IPS DF 4.7 (cell line): ENCODE results near the gene SENP1.

ENCODE experiments used
- DNase-seq: peaks from one replicate; pipeline ENCODE4 v3.0.0-alpha.2; 2013; ENCODE audit warnings: low spot score; ENCODE audit errors: extremely low read depth

The SENP1 gene

DNA sequence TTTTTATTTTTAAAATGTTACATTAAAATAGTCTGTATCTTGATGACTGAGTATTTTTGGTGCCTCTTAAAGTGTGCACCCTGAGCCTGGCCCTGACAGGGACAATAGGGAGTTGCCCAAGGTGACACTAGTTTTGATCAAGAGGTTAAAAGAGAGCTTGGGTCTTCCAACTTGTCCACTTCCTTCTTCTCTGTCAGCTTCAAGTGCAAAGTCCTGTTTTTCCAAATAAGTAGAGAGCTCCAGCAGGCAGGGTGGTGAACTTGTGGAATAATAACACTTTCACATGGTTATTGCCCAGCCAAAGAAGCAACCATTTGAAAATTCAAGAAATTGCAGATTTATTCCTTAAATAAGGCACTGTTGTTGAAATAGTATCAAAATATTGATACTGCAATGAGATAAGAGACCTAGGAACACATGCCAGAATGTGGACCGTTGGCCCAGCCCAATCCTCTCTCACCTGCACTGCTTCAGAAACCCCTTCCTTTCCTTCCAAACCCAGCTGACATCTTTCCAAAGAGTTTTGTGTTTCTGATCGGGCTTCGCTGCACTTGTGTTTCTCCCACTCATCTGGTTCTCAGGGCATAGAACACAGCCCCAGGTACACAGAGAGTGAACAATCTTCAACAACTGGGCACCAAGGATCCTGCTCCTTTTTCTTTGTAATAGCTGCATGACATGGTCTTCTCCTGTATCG lies 87.8 kb downstream of the SENP1 start:
- DNase-seq = no peak

DNA sequence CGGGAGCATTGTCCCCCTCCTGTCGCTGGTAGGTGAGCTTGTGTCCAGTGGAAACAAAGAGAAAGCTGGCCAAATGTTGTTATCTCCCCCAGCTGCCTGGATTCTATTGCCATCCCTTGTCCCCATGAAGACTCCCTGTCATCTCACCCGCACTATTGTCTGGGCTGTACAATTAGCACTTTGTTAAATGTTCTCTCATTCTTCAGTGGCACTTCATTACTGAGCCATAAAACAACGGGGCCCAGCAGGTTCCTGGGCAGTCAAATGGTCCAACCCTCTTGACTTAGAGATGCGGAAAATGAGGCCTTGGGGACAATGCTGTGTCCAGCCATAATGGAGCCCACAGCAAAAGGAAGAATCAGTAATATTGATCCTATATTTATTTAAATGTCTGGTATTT lies 88.4 kb downstream of the SENP1 start:
- no peak for DNase-seq

DNA sequence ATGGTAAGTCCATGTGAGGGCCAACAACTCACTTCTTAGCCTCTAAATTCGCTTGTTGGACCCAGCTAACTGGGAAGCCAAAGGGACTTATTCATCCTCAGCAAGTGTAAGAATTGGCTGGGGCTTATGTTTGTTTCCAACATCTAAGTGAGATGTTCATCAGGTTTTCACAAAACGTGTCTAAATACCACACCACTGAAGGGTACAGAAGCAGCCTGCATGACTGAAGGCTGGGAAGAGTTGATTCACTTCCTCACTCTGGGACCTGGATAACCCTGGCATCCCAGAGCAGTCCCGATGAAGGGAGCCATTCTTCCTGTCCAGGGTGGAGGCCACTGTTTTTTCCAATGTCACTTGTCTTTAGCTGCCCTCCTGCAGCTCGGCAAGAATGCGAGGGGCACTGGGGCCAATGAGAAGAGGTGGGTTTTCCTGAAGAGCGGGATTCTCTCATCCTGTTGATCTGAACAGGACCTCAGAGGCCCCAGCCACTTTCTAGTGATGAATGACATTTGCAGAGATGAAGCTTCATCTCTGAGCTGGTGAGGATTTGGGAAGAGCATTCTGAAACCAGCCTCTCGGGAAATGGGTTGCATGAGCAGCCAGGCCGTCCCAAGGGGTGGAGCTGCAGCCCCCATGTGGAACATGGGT lies 89.4 kb downstream of the SENP1 start:
- DNase-seq = no peak

DNA sequence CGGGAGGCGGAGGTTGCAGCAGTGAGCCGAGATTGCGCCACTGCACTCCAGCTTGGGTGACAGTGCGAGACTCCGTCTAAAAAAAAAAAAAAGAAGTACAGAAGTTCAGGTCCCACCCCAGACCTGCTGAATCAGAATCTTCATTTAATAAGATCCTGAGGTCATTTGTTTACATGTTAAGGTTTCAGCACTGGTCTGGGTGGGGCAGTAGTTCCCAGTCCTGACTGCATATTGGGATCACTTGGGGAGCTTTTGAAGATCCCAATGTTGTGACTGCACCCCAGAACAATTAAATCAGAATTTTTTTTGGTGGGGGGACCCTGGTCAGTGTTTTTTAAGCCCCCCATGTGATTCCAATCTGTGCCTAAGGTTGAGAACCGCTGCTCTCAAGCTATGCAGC lies 89.9 kb downstream of the SENP1 start:
- DNase-seq = no peak

DNA sequence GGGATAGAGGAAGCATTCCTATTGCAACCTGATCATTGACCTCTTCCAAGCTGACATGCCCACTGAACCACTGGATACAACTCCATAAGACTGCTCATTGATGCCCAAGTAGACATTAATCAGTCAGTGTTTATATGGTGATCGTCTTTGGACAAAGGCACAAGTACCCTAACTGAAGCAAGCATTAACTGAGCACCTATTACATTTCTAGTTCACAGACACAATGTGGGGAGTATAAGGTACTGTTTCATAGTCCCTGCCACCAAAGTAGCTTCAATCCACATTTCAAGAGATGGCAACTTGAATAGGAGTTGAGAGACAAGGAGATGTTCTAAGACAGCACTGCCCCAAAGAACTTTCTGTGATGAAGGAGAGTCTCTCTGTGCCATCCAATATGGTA lies 90.8 kb downstream of the SENP1 start:
- no peak for DNase-seq

DNA sequence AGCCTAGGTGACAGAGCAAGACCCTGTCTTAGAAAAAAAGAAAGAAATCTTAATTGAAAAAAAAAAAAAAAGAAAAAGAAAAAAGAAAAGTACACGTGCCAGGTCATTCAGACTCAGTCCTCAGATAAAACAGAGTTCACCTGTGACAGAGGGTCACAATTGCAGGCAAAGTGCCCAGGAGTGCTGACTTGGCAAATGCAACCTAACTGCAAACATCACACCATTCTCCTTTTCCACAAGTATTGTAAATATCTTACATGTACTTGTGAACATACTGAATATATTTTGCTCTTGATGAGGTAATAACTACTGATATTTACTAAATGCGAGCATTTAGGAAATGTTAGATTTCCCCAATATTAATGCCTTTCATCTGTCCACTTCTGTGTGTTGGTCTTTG lies 92.6 kb downstream of the SENP1 start:
- no peak for DNase-seq

DNA sequence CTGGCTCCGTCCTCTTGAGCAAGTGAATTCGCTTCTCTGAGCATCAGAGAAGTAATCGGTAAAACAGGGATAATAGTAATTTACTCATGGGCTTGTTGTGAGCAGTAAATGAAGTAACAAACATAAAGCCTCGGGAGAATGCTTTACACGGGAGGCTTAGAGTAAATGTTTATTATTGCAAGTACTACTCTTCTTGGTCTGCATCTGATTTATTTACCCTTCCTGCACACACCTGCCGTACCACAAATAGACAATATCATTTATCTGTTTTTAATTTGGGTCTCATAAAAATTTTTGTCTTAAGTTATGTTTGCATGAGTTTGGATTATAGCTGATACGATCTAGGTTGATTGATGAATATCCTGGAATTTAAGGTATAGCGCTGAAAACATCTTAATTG lies 93.8 kb downstream of the SENP1 start:
- no peak for DNase-seq

DNA sequence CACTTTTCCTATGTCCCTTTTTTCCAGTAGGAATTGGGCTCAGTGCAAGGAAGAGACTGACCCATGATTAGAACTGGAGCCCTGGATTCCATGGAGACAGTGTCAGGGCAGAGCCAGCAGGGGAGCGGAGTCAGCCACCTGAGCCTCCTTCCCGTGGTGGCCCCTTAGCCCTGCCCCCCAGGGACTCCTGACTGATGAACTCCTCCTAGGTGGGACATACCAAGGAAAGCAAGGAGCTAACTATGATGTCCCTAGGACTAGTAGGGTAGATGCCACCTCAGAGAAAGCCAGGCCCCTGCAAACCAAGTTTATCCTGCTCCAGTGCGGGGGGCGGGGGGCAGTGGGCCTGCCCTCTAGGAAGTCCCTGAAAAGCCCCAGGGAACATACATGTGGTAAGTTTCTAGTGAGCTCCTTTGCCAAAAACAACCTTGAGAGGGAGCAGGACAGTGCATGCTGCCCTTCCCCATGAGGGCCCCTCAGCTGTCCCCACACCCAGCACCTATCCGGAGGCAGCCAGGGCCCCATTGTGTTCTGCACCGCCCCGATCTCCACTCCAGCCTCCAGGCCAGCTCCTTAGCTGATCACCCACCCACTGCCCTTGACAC lies 95.4 kb downstream of the SENP1 start:
- DNase-seq = no peak

DNA sequence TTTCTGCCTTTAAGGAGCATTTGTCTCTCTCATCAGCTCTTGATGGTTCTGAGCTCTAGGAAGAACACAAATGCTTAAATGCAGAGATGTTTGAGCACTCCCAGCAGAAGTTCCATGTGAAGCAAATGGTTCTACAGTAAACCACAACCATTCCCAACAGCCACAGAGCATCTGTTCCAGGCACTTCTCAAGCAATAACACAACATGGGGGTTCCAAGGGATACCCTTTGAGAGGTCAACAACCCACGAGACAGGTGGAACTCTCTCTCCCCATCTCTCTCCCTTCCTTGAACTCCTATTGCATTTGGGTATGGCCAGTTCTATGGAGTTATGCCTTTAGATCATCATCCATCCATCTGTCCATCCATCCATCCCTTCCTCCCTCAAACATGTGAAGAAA lies 96.4 kb downstream of the SENP1 start:
- DNase-seq = no peak

DNA sequence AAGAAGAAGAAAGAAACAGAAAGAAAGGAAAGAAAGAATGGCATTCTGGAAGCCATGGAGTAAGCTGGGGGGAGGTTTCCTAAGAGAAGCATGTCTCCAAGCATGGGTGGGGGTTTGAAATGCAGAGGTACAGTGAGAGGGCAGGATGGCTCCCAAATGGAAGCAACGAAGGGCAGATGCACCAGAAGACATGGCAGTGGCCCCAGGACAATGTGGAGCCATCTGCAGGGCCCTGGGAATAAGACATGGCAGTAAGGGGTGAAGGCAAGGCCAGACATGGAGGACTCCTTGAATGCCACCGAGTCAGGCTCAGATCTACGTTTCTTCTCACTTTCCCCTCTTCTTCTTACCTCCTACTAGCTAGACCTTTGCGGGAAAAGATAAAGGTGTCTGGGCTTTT lies 96.9 kb downstream of the SENP1 start:
- no peak for DNase-seq

DNA sequence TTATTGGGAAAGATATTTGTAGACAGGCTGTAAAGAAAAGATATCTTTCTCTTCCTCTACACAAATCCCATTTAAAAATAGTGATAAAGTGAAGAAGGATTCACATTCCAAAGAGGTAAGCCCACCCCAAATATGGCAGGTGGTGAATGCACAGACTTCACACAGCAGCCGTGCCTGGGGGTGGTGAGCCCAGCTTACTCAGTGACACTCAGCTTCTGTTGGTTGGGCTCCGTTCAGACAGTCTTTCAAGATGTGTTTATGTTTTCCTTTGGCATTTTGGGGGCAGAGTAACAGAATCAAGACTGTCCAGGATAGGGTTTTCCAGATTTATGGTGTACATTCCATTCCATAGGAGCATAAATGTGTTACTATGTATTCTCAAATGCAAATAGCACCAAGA lies 97.5 kb downstream of the SENP1 start:
- no peak for DNase-seq

GRCh38 chr12:48007206-48007605 lies 98.7 kb downstream of the SENP1 start:
- DNase-seq = no peak

- no peak for DNase-seq
Observed at GRCh38 chr12:48005750-48006021, 100.2 kb downstream of the SENP1 start.

- no peak for DNase-seq
Observed at GRCh38 chr12:48005001-48005749, 100.7 kb downstream of the SENP1 start.

DNA sequence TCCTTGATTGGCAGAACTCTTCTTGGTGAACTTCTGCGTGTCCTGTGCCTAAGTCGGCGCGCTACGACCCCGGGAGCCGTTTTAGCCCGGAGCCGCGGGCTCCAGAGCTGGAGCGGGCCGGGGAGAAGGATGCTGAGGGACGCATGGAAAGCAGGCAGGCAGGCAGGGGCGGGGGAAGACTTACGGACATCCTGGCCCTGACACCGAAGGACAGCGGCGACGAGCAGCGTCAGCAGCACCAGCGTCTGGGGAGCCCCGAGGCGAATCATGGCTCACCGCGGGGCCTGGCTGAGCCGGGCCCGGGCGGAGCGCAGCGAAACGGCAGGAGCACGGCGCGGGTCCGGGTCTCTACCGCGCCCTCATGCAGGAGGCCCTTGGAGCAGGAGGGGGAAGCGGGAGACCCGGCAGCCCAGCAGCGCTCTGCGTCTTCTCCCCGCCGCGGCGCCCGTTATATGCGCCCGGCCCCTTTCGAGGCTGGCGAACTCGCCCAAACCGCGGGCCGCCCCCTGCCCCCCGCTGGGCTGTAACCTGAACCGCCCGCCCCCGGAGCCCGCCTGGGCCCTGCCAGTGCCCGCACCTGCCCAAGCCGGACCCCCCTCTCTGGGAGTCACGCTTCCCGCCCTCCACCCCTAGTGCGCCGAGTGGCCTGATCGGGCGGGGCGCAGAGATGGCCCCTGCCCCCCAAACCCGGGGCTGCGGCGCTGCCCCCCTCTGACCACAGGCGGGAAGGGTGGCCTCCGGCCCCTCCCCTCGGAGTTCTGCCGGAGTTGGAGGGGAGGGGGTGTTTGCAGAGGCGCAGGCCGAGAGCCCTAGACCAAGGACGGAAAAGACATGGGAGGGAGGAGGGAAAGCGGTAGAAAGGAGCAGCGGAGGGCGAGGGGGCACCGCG lies 101.6 kb downstream of the SENP1 start, which contains the start of gene COL2A1:
COL2A1 (minus strand) TSS at position 424 of the 889 bp plus-strand sequence; CDS start at position 269, 155 bp downstream.
- DNase-seq = no peak

DNA sequence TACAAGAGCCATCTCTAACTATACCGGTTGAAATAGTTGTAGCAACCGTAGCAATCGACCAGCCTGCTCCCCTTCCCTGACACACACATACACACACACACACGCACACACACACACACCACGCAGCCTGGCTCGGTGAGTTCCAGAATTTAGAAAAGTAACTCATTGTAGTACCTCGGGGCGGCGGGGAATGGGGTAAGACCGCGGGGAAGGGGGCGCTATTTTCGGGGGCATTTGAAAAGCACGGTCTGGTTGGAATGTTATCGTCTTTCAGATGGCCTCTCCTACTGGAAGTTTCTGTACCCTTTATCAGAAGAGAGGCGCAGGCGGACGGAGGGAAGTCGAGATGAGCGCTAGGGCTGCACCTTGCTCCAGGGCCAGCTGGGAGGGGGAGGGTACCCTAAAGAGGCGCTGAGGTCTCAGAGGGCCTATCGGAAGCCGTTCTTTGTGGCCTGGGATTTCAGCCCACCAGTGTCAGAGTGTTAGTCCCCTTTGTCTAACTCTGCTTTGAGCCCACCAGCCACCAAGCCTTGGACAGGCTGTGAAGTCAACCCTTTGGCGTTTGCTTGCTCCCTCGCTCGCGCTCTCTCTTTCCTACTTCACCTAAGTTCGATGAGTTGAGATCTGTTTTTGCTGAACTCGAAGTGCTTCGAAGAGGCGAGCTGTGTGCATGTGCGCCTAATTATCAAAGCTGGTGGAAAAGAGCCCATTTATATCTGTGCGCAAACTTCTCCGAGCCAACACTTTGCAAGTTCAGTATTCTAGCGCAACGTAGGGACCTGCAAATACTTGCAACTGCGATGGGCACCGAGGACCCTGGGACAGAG lies 102.4 kb downstream of the SENP1 start:
- no peak for DNase-seq

- DNase-seq = no peak
Observed at GRCh38 chr12:48002773-48003218, 103.1 kb downstream of the SENP1 start.

DNA sequence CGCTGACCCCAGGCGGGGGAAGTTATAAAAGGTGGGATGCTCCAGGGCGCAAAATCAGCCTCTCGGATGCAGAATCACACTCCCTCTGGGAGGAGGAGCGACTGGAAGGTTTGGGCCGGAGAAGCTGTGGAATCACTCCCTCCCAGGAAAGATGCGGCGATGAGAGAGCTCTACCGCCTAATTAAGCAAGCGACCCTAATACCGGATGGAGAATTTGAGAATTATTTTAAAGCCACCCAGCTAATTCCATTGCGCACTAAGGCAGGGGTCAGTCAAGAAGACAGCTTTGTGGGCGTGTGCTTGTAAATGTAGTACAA lies 103.5 kb downstream of the SENP1 start:
- no peak for DNase-seq

- no peak for DNase-seq
Observed at GRCh38 chr12:48001505-48002413, 104.1 kb downstream of the SENP1 start.
